HG02642 (cell line): ENCODE measurements around the gene GNG13.
"Not testable (repeated sequence)": the region's sequence is repeated elsewhere in the genome, so short reads cannot be mapped to it uniquely, and the experiment has no call there.

Experiments
- ATAC-seq: cut with Tn5 transposase; IDR thresholded peaks from one replicate; pipeline ENCODE4 v1.9.1; 2021; ENCODE audit warnings: mild to moderate bottlenecking; ENCODE audit not compliant: unreplicated experiment, poor library complexity

Gene GNG13

GRCh38 chr16:765488-765865, 35.1 kb downstream of the GNG13 start:
- no peak for ATAC-seq

- ATAC-seq = no peak
Measured at GRCh38 chr16:764848-765487, 35.6 kb downstream of the GNG13 start.

GRCh38 chr16:764184-764750, 36.3 kb downstream of the GNG13 start:
- ATAC-seq = no peak

- no peak for ATAC-seq
Measured at GRCh38 chr16:763369-764183, 37.0 kb downstream of the GNG13 start.

GRCh38 chr16:762595-763268, 37.8 kb downstream of the GNG13 start:
- ATAC-seq = no peak

- ATAC-seq = no peak
Measured at GRCh38 chr16:761625-762513, 38.7 kb downstream of the GNG13 start.

GRCh38 chr16:760545-761343, 39.8 kb downstream of the GNG13 start, which contains the start of gene MSLN:
Gene MSLN (plus strand): TSS chr16:760734. CDS start chr16:762681, 1,947 bp downstream.
- ATAC-seq = no peak

GRCh38 chr16:760065-760464, 40.5 kb downstream of the GNG13 start:
- ATAC-seq = no peak

GRCh38 chr16:759110-759910, 41.2 kb downstream of the GNG13 start:
- no peak for ATAC-seq

GRCh38 chr16:756428-756827, 44.1 kb downstream of the GNG13 start:
- no peak for ATAC-seq

GRCh38 chr16:754656-755055, 45.9 kb downstream of the GNG13 start:
- no peak for ATAC-seq

GRCh38 chr16:754121-754607, 46.4 kb downstream of the GNG13 start:
- ATAC-seq = not testable (repeated sequence)

- no peak for ATAC-seq
Measured at GRCh38 chr16:752007-752312, 48.6 kb downstream of the GNG13 start.

GRCh38 chr16:751152-752006, 49.2 kb downstream of the GNG13 start:
- ATAC-seq = no peak

GRCh38 chr16:750485-750884, 50.0 kb downstream of the GNG13 start:
- no peak for ATAC-seq

- no peak for ATAC-seq
Measured at GRCh38 chr16:749010-749409, 51.5 kb downstream of the GNG13 start.
